HG02588 (cell line): ENCODE measurements around the gene LDHD.

Experiments used
- ATAC-seq: cut with Tn5 transposase; IDR thresholded peaks from one replicate; pipeline ENCODE4 v1.9.1; 2021; ENCODE audit warnings: mild to moderate bottlenecking, moderate library complexity; ENCODE audit not compliant: unreplicated experiment

Gene LDHD

GRCh38 chr16:75083813-75084212 lies 32.8 kb downstream of the LDHD start:
- no peak for ATAC-seq

GRCh38 chr16:75081179-75081859 lies 35.3 kb downstream of the LDHD start:
- no peak for ATAC-seq

GRCh38 chr16:75080205-75081029 lies 36.2 kb downstream of the LDHD start:
- no peak for ATAC-seq

GRCh38 chr16:75079346-75079926 lies 37.1 kb downstream of the LDHD start:
- ATAC-seq, result no peak

DNA sequence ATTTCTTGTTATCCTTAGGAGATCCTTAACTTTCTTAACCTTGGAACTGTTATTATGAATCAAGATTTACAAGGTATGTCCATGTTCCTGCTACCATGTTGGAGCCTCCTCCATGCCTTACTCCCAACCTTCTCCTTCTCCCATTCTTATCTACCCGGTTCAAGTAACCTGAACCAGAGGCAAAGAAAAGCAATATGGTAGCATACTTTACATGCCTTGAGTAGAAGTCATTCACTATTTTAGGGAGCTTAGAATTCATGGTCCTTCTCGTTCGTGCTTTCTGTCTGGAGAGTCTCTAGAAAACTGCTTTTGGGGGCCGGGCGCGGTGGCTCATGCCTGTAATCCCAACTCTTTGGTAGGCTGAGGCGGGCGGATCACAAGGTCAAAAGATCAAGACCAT lies 37.7 kb downstream of the LDHD start:
- no peak for ATAC-seq

GRCh38 chr16:75075688-75076268 lies 40.8 kb downstream of the LDHD start:
- ATAC-seq, result no peak

- peak; percentile 97 for ATAC-seq
Observed at GRCh38 chr16:75074920-75075687, 41.5 kb downstream of the LDHD start.

- no peak for ATAC-seq
Observed at GRCh38 chr16:75074304-75074793, 42.2 kb downstream of the LDHD start.

DNA sequence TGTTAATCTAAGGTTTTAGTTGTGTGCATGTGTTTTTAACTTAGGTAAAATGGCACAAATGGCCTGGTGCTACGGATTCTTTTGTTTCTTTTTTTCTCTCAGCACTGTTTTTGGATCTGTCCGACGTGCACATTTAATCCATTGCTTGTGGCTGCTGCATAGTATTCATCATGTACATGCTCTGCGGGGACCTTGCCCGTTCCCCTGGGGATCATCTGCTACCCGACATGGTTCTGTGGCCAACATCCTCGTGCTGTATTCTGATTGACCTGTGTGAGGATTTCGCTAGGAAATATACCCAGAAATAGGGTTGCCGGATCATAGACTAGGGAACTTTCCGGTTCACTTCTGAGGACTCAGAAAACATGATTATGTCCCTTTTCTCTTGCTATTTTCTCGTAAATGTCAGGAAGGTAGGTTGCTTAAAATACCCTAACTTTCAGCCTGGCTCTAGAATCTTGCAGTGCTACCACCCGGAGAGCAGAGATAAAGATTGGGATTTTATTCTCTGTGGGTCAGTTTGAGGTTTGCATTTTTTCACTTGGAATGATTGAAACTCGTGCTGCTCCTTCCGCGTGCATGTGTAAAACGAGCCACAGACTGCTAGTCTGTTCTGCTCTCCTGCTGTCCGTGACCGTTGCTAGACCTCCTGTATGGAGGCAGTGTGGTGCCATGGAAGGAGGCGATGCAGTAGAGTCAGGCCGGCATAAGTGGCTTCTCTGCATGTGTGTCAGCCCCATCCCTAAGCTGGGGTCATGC lies 42.9 kb downstream of the LDHD start:
- ATAC-seq, result no peak

DNA sequence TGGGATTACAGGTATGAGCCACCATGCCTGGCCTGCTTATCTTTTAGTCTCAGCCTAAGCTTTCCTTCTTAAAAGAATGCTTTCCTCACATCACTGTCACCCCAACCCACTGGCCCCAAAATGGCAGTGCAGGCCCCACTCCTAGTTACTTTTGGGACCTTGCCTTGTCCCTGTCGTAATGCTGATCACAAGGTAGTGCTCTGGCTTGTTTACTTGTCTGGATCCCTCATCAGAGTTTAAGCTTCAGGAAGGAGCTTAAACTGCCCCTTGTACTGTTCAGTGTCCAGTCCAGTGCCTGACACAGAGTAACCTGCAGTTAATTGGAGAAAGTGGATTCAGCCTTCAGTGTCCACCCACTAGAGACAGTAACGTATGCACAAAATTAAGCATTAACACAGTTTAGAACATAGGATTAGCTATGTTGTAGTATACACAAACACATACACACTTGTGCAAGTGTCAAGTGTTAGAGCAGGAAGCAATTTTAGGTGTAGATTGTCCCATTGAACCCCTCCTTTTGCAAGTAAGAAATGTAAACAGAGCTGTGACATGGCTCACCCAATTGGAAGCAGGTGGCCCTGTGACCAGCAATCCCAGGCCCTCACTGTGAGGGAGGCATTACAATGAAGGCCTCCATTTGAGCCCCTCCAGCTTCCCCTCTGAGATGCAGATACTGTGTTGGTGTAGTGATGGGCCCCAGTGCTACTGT lies 44.2 kb downstream of the LDHD start:
- ATAC-seq, result no peak

DNA sequence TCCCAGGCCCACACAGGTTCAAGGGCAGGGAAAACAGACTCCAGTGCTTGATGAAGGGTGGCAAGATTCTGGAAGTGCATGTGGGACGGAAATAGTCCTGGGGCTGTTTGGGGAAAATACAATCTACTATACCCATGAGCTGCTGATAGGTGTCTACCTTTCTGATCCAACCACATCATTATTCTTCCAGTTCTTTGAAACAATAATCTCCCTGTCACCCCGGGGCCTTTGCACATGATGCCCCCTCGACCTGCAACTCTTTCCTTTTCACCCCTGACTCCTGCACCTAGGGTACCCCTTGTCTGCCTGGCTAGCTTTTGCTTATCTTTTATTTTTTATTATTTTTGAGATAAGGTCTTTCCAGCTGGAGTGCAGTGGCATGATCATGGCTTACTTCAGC lies 45.0 kb downstream of the LDHD start:
- ATAC-seq, result no peak

- ATAC-seq, result no peak
Observed at GRCh38 chr16:75070012-75070841, 46.4 kb downstream of the LDHD start.

DNA sequence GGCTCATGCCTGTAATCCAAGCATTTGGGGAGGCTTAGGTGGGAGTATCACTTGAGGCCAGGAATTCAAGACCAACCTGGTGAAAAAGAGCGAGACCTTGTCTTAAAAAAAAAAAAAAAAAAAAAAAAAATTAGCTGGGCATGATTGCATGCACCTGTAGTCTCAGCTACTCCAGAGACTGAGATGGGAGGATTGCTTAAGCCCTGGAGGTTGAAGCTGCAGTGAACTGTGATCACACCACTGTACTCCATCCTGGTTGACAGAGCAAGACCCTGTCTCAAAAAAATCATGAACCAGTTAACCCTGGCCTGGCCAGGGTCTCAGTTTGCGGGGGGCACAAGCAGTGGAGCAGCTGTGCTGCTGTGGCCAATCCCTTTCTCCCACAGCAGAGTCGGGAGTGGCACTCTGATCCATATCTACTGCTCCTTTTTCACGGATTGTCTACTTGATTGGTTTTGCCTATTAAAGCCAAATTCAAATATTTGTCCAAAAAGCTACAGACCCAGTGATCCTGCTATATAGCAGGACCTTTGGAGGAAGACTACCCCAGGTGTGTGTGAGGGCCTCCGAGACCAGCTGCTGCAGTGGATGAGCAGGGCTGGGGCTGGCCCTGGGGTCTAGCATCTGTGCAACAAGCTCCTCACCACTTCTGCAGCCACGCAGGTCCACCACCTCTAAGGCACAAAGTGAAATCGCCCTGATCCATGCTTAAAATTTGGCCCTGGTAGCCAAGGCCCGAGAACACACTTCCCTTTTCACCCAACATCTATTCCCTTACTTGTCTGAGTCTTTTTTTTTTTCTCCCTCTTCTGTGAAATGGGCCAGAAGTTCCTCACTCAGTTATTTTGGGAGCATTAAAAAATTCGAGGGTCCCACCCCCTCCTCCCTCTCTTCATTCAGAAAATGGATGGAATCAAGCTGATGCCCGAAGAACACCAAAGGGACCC lies 48.2 kb downstream of the LDHD start:
- ATAC-seq, result no peak

DNA sequence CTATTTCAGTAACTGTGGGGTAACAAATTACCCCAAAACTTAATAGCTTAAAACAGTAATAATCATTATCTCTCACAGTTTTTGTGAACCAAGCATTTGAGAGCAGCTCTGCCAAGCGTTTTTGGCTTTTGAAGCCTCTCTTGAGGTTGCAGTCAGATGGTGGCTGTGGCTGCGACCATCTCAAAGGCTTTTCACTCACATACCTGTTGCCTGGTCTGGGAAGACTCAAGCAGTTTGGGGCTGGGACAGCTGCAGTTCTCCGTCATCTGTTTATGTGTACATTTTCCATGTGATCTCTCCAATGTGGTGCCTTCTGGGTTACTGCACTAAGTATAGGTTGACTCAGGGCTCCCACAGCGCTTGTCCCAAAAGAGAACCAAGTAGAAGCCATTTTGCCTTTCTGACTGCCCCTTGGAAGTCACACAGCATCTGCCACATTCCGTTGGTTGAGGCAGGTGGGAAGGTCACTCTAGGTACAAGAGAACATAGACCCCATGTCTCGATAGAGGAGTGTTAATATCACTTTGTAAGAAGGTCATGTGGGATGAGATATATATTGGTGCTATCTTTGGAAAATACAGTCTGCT lies 49.6 kb downstream of the LDHD start:
- no peak for ATAC-seq

DNA sequence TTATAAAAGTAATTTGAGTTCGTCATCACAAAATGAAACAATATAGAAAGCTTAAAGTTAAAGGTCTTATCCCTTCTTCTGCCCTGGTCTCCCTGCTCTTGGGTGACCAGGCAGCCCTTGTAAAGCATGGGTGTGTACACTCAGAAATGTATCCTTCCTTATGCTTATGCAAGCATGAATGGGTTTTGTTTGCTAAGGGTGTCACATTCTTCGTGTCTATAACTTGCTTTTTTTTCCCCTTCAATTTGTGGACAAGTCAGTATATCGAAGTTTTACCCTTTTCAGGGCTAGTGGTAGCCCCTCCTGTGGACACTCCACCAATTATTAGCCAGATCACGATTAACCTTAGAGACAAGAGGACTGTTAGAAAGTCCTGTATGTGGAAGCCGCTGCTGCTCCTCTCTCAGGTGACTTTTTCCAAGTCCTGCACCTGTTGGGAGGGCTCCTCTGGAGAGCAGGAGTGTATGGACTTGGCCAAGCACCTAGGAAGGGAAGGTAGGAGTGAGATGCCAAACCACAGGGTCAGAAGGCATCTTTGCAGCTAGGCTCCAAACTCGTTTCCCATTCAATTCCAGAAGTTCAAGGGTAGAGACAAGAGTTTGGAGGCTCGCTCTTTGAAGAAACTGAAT lies 50.9 kb downstream of the LDHD start:
- no peak for ATAC-seq

DNA sequence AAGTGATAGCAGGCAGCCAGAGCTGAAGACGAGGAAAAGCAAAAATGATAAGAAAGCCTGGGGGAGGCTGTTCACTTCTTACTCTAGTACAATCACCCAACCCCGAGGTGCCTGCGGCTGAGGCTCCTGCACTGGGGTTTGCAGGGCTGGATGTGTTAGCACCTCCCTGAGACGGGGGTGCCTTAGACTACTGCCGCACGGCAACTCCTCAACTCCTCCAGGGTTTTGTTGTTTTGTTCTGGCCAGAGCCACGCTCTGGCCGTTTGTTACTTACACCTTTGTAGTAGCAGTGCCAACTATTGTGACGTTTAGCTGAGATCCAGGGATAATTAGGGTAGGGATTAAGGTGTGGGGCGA lies 51.5 kb downstream of the LDHD start:
- no peak for ATAC-seq
